ENCODE data around the gene MUTYH.

DNA sequence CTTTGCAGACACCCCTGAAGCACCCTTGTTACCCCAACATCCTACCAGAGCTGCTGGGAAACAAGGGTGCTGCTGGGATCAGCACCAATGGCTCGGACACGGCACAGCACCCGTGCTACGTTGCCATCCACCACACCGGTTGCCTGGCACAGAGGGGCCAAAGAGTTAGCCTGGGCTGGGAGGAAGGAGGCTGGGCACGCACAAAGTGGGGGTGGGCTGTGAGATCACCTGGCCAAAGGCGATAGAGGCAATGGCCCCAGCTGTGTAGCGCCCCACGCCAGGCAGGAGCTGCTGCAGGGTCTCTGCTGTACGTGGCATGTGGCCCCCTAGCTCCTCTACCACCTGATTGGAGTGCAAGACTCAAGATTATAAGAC is 7.9 kb downstream of the MUTYH start:
- TF ChIP-seq CTCF (IDR thresholded peaks at IDR 0.05; ENCODE audit: insufficient read depth, low read depth, low read length) (no peak), EZH2 (IDR thresholded peaks at IDR 0.05; ENCODE audit: insufficient read depth, low read length) (no peak)
